Thyroid gland (tissue), 4 donors: Measurements from ENCODE around the gene SYT1. TPM values are rescaled to one million over a fixed set of nuclear protein-coding genes. Genes with fewer than 3 reads are reported as not detected.

Experiments
- DNase-seq, 2 donors: peaks; one replicate each; pipeline ENCODE4 v3.0.0-alpha.2; 2019
- H3K27ac ChIP-seq, 3 donors: fragments of 200-600 bp; sonication (generic); 1 replicate in 2 of 3; 2 replicates in 1 of 3; pipeline ENCODE4 v1.5.1; 2016 to 2019; ENCODE audit warnings: mild to moderate bottlenecking in 1 of 3, moderate library complexity in 1 of 3
- H3K27me3 ChIP-seq: fragments of 200-600 bp; sonication (generic); one replicate; pipeline ENCODE4 v1.5.1; 2019
- H3K36me3 ChIP-seq, 2 donors: fragments of 200-600 bp; sonication (generic); one replicate each; pipeline ENCODE4 v1.5.1; 2016 to 2019
- H3K4me1 ChIP-seq, 2 donors: fragments of 200-600 bp; sonication (generic); one replicate each; pipeline ENCODE4 v1.5.1; 2017 to 2019
- H3K4me3 ChIP-seq, 3 donors: fragments of 200-600 bp; sonication (generic); replicated peaks in 1 of 3; 1 replicate in 2 of 3; 2 replicates in 1 of 3; pipeline ENCODE4 v1.5.1; 2016; ENCODE audit warnings: mild to moderate bottlenecking in 1 of 3
- H3K9me3 ChIP-seq: fragments of 200-600 bp; sonication (generic); one replicate; pipeline ENCODE4 v1.5.1; 2017
- POLR2A ChIP-seq, 2 donors: fragments of 450-650 bp; IDR thresholded peaks; one replicate each; pipeline ENCODE4 v1.6.1; 2017; ENCODE audit warnings: antibody characterized with exemption in 2 of 2, mild to moderate bottlenecking in 2 of 2, moderate library complexity in 1 of 2
- WGBS, 2 donors: methylation state at CpG; one replicate each; pipeline ENCODE4 v1.1.5; 2017; 5-methylcytosine and 5-hydroxymethylcytosine counted together
- intact Hi-C: fragments of 100-400 bp; cut with DNase I; formaldehyde crosslinking; loops from one replicate; pipeline ENCODE4 v1.15.1; 2023
- total RNA-seq, 4 donors: library from RNA; depleted of rRNA; stranded (reverse); fragments of >200 nt; gene quantifications; one replicate each; pipeline ENCODE4 v1.2.3, GENCODE V29; 2016
- TF ChIP-seq, protein P1 (sequence below), 6 experiments: fragments of 200-600 bp in 3 of 6; fragments of 450-650 bp in 3 of 6; sonication (generic) in 3 of 6; IDR thresholded peaks; one replicate each; pipeline ENCODE4 v1.5.1; 2016 to 2019; ENCODE audit warnings: antibody characterized with exemption in 6 of 6, mild to moderate bottlenecking in 2 of 6, inconsistent platforms in 1 of 6, moderate library complexity in 1 of 6

SYT1 gene
- total RNA-seq, 4 donors from 2014 or later, result 0.58 to 2.4 (median 1.2) TPM

GRCh38 chr12:78880078-78880477, 15.5 kb downstream of the SYT1 start:
- Histone ChIP-seq H3K27me3 (no peaks in the 10 kb centered on the region), H3K9me3 (no peaks in the 10 kb centered on the region), H3K4me1 (no peaks in the 10 kb centered on the region), H3K36me3 (no peaks in the 10 kb centered on the region), H3K4me3 (no peak overlapping the region), H3K27ac (no peak overlapping the region)
- no peak for DNase-seq
- TF ChIP-seq POLR2A (IDR thresholded peaks at IDR 0.05), result no peak
- TF ChIP-seq, protein P1, sequence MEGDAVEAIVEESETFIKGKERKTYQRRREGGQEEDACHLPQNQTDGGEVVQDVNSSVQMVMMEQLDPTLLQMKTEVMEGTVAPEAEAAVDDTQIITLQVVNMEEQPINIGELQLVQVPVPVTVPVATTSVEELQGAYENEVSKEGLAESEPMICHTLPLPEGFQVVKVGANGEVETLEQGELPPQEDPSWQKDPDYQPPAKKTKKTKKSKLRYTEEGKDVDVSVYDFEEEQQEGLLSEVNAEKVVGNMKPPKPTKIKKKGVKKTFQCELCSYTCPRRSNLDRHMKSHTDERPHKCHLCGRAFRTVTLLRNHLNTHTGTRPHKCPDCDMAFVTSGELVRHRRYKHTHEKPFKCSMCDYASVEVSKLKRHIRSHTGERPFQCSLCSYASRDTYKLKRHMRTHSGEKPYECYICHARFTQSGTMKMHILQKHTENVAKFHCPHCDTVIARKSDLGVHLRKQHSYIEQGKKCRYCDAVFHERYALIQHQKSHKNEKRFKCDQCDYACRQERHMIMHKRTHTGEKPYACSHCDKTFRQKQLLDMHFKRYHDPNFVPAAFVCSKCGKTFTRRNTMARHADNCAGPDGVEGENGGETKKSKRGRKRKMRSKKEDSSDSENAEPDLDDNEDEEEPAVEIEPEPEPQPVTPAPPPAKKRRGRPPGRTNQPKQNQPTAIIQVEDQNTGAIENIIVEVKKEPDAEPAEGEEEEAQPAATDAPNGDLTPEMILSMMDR (IDR thresholded peaks at IDR 0.05), result no peak
- intact Hi-C loops, result no loop called here

DNA sequence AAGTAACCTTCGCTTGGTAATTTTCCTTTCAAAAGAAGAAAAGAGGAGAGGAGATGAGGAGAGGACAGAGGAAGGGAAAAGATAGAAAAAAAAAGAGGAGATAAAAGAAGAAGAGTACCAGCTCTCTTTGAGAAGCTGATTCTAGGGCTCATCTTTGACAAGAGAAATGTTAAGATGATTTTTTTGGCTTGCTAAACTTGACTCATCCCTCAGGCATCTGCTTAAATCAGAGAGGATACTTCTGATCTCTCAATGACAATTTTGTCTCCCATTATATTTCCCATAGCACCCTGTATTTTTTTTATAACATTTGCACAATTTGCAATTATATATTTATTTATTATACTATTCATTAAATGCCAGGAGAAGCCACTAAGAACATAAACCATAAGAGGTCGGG, 17.1 kb downstream of the SYT1 start:
- no peak for DNase-seq
- intact Hi-C loops, result no loop called here
- Histone ChIP-seq H3K27me3 (no peaks in the 10 kb centered on the region), H3K27ac (no peak overlapping the region), H3K4me1 (no peaks in the 10 kb centered on the region), H3K4me3 (no peak overlapping the region), H3K9me3 (no peaks in the 10 kb centered on the region), H3K36me3 (no peaks in the 10 kb centered on the region)
- WGBS, 2 donors, result 89 to 90% methylated on average over 2 of the region's 2 CpGs
- TF ChIP-seq POLR2A (IDR thresholded peaks at IDR 0.05), result no peak
- TF ChIP-seq, protein P1 (IDR thresholded peaks at IDR 0.05), result no peak

DNA sequence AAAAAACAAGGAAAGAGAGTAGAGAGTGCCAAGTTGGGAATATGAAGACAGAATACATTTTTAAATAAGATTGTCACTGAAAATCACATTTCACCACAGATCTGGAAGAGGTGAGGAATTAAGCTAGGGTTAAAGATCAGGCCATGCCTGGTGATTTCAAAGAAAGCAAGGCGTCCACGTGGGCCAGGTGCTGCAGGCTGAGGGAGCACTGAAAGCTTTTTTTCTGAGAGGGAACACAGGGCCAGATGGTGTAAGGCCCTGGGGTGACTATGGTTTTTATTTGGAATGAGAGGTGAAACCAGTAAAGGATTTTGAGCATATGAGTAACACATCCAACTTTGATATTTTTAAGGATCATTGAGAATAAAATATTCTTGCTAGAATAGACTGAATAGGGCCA, 20.9 kb downstream of the SYT1 start:
- Histone ChIP-seq H3K4me3 (no peak overlapping the region), H3K27ac (no peak overlapping the region), H3K4me1 (no peaks in the 10 kb centered on the region), H3K27me3 (no peaks in the 10 kb centered on the region), H3K36me3 (no peaks in the 10 kb centered on the region), H3K9me3 (no peaks in the 10 kb centered on the region)
- DNase-seq, result no peak
- 41 to 42% methylated on average over 2 of the region's 2 CpGs for WGBS, 2 donors
- TF ChIP-seq, protein P1 (IDR thresholded peaks at IDR 0.05), result no peak
- no peak for TF ChIP-seq POLR2A (IDR thresholded peaks at IDR 0.05)
- intact Hi-C loops, result no loop called here

- 85% methylated on average over 7 of the region's 7 CpGs for WGBS, 2 donors
- intact Hi-C loops, result no loop called here
Observed at GRCh38 chr12:78886719-78887407, 22.3 kb downstream of the SYT1 start.

DNA sequence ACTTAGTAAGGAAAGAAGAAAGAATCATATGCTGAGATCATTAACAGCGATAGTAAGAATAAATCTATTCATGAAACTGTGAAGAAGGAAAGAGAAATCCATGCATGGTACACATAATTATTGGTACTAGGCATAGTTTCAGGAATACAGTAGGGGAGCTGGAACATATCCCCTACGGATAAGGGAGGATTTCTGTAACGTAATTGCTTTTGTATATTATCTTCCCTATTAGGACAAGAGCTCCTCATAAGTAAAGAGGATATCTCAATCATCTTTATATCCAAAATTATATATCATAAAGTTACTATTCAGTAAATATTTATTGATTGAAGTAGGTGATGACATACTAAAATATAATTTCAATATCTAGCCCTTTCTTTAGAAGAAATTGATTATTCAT, 22.9 kb downstream of the SYT1 start:
- no peaks in the 10 kb centered on the region for H3K9me3 ChIP-seq
- WGBS, 2 donors, result 91 to 93% methylated on average over 3 of the region's 3 CpGs
- no peaks in the 10 kb centered on the region for H3K36me3 ChIP-seq
- no peaks in the 10 kb centered on the region for H3K4me1 ChIP-seq
- intact Hi-C loops, result no loop called here
- no peak overlapping the region for H3K27ac ChIP-seq
- DNase-seq, result no peak
- no peaks in the 10 kb centered on the region for H3K27me3 ChIP-seq
- H3K4me3 ChIP-seq, result no peak overlapping the region
- no peak for TF ChIP-seq POLR2A (IDR thresholded peaks at IDR 0.05)
- TF ChIP-seq, protein P1 (IDR thresholded peaks at IDR 0.05), result no peak

More at GRCh38 chr12:78886719-78887407, 22.3 kb downstream of the SYT1 start:
- H3K27me3 ChIP-seq, result no peaks in the 10 kb centered on the region
- TF ChIP-seq, protein P1 (IDR thresholded peaks at IDR 0.05), result no peak
- TF ChIP-seq POLR2A (IDR thresholded peaks at IDR 0.05), result no peak
- H3K36me3 ChIP-seq, result no peaks in the 10 kb centered on the region
- DNase-seq, result no peak
- H3K9me3 ChIP-seq, result no peaks in the 10 kb centered on the region
- H3K4me1 ChIP-seq, result no peaks in the 10 kb centered on the region
- no peak overlapping the region for H3K27ac ChIP-seq
- H3K4me3 ChIP-seq, result no peak overlapping the region
